ENCODE results near the gene MCRIP2.

MCRIP2 gene

DNA sequence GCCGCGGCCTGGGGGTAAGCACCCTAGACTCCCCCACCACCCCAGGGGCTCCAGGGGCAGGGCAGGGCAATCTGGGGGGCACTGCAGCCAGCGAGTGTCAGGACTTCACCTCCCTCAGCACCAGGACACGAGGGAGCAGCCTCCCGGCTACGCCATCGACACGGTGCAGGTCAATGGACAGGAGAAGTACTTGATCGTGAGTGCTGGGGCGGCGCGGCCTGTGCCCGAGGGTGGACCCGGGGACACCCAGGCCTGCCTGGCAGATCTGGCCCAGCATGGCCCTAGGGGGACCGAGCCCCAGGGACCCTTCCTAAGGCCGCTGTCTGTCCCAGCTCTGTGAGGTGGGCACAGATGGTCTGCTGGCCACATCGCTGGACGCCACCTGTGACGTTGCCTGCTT, 30.7 kb downstream of the MCRIP2 start:
- DNase-seq, result no peak

DNA sequence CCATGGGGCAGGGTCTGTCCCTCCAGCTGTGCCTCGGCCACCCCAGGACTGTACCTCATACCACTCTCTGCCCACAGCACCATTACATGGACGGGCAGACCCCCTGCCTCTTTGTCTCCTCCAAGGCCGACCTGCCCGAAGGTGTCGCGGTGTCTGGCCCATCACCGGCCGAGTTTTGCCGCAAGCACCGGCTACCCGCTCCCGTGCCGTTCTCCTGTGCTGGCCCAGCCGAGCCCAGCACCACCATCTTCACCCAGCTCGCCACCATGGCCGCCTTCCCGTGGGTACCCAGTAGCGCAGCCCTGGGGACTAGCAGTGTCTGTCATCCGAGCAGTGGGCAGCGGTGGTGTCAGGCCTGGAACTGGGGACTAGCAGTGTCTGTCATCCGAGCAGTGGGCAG, 31.2 kb downstream of the MCRIP2 start:
- DNase-seq, result no peak

DNA sequence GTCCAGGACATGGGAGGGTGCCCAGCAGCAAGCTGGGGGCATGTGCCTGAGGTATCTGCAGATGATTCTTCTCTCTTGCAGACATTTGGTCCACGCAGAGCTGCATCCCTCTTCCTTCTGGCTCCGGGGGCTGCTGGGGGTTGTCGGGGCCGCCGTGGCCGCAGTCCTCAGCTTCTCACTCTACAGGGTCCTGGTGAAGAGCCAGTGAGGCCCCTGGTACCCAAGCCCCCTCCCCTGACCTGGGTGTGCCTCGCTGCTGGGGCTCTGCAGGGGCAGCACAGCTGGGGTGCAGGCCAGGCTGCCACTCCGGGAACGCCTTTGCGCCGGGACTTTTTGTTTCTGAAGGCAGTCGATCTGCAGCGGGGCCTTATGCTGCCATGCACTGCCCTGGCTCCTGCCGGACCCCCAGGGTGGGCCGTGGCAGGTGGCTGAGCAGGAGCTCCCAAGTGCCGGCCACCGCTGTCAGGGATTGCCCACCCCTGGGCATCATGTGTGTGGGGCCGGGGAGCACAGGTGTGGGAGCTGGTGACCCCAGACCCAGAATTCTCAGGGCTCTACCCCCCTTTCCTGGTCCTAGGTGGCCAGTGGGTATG, 31.9 kb downstream of the MCRIP2 start:
- DNase-seq, result no peak

DNA sequence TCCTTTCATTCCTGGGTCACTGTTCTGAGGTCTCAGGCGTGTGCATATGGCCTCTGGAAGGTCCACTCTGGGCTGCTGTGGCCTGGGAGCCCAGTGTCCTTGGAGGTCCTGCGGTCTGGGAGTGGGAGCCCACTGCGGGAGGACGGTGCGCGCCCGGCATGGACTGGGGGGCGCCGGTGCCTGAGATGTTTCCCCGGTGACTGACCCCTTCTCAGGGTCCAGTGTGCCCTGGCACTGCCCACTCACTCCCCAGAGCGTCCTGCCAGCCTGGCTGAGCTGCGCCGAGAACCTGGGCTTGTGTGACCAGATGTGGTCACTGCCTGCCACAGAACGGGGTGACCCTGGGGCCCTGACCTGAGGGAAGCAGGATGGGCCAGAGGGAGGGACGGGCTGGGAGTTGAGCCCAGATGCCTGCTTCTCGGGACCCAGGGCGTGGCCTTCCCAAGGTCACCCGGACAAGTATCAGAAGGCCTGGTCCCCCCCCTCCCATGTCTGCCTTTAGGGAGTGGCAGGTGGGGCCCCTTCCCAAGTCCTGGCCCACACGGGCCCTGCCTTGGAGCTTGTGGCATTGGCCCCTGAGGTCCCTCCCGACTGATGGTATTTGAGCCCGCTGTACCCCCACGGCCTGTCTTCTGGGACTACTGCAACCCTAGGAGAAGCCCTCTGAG, 32.7 kb downstream of the MCRIP2 start:
- DNase-seq, result no peak

DNA sequence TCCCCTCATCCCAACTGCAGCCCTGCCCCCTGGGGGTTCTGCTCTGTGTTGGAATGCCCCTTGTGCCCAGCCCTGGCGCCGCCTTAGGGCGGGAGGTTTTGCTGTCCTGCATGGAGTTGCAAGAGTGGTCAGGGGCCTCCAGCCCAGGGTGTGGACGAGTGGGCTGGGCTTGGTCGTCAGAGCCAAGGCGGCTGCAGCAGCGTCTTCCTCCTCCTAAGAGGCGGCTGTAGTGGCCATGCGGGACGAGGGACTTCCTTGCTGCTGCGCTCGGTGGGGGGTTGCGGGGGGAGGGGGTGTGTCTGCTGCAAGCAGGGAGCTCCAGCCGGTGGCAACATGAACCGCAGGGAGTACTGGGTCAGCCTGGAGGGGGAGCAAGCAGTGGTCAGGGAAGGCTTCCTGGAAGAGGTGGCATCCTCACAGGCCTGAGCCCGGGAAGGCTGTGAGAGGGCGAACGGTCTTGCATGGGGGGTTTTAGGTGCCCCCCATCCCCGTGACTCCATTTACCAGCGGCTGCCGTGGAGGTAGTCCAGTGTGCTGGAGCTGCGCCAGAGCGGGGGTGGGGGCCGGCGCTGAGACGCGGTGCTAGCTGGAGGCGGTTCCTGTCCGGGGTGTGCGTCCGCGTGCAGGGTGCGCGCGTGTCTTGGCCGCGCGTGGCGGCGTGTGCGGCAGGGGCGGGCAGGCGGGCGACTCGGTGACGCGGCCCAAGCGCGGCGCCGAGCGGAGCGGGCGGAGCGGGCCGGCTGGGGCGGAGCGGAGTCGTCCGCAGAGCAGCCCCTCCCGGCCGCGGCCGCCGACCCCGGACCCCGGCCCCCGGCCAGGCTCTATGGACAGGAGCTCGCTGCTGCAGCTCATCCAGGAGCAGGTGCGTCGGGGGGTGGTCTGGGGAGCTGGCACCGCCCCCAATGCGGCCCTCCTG, 33.6 kb downstream of the MCRIP2 start, which contains the start of gene RHBDL1:
Gene RHBDL1 (plus strand): TSS at position 704 of the 916 bp plus-strand sequence. CDS start 120 bp downstream, at position 824.
- DNase-seq, result no peak

DNA sequence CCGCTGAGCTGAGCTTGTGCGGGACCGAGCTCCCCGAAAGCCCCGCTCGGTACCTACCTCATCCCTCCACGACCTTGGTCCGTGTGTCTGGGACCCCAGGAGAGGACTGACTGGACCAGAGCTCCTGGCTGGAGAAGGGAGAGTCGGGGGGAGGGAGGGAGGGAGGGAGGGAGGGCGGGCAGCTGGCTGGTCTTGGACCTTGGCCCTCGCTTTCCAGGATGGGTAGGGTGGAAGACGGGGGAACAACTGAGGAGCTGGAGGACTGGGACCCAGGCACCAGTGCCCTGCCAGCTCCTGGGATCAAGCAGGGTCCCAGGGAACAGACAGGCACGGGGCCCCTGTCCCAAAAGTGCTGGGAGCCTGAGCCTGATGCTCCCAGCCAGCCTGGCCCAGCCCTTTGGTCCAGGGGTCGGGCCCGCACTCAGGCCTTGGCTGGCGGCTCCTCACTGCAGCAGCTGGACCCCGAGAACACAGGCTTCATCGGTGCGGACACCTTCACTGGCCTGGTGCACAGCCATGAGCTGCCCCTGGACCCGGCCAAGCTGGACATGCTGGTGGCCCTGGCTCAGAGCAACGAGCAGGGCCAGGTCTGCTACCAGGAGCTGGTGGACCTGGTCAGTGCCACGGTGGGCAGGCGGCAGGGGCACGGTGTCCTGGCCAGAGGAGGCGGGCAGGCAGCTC, 34.4 kb downstream of the MCRIP2 start:
- DNase-seq, result no peak

DNA sequence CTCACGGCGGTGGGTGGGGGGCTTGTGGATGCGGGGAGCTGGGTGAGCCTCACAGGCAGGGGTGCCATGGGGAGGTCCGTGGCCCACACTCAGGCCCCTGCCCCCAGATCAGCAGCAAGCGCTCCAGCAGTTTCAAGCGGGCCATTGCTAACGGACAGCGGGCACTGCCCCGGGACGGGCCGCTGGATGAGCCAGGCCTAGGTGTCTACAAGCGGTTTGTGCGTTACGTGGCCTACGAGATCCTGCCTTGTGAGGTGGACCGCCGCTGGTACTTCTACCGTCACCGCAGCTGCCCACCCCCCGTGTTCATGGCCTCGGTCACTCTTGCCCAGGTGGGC, 34.9 kb downstream of the MCRIP2 start:
- DNase-seq, result no peak

DNA sequence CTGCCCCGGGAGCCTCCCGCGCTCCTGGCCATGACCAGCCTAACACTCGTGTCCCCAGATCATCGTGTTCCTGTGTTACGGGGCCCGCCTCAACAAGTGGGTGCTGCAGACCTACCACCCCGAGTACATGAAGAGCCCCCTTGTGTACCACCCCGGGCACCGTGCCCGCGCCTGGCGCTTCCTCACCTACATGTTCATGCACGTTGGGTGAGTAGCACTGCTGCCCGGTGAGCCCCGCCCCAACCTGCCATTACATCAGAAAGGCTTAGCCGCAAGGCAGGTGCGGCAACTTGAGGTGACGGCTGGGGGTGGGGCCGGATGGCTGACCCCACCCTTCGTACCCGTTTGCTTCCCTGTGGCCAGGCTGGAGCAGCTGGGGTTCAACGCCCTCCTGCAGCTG, 35.3 kb downstream of the MCRIP2 start:
- no peak for DNase-seq

DNA sequence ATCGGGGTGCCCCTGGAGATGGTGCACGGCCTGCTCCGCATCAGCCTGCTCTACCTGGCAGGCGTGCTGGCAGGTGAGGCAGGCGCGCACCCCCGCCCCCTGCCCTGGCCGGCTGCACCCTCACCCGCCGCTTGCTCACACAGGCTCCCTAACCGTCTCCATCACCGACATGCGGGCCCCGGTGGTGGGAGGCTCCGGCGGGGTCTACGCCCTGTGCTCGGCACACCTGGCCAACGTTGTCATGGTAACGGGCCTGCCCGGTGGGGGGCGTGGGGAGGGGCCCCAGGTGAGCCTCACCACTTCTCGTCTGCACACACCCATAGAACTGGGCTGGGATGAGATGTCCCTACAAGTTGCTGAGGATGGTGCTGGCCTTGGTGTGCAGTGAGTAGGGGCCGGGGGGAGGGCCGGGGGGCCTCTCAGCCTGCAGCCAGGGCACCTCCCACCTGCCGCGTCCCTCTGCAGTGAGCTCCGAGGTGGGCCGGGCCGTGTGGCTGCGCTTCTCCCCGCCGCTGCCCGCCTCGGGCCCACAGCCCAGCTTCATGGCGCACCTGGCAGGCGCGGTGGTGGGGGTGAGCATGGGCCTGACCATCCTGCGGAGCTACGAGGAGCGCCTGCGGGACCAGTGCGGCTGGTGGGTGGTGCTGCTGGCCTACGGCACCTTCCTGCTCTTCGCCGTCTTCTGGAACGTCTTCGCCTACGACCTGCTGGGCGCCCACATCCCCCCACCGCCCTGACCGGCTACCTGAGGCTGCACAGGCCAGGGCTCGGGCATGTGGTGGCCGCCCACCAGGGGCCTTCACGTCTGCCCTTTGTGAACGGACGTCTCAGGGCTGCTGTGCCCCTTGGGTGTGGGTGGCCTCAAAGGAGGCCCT, 35.9 kb downstream of the MCRIP2 start:
- DNase-seq, result no peak

DNA sequence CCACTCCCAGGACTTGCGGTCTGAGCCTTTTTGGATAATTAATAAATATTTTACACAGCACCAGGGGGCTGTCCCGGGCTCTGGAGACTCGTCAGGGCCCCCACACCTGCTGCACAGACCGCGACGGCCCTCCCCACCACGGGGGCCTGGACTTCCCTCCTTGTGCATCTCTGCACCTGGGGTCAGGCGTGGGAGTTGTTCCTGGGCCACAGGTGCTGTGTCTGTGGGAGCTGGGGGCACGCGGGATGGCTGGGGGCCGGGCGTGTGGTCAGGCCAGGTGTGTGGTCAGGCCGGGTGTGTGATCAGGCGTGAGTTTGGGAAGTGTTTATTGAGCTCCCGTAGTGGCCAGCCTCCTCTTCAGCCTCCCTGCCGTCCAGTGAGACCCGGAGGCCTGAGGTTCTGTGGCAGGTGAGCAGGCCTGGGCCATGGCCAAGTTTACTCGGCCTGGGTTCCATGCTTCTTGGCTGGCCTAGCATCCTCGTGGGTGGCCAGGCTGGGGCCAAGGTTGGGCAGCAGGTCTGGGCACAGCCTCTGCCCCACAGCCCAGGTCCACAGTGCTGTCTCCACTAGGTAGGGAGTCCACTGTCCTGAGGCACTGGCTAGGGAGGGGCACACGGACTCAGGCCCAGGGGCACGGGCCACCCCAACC, 36.7 kb downstream of the MCRIP2 start:
- DNase-seq, result no peak

DNA sequence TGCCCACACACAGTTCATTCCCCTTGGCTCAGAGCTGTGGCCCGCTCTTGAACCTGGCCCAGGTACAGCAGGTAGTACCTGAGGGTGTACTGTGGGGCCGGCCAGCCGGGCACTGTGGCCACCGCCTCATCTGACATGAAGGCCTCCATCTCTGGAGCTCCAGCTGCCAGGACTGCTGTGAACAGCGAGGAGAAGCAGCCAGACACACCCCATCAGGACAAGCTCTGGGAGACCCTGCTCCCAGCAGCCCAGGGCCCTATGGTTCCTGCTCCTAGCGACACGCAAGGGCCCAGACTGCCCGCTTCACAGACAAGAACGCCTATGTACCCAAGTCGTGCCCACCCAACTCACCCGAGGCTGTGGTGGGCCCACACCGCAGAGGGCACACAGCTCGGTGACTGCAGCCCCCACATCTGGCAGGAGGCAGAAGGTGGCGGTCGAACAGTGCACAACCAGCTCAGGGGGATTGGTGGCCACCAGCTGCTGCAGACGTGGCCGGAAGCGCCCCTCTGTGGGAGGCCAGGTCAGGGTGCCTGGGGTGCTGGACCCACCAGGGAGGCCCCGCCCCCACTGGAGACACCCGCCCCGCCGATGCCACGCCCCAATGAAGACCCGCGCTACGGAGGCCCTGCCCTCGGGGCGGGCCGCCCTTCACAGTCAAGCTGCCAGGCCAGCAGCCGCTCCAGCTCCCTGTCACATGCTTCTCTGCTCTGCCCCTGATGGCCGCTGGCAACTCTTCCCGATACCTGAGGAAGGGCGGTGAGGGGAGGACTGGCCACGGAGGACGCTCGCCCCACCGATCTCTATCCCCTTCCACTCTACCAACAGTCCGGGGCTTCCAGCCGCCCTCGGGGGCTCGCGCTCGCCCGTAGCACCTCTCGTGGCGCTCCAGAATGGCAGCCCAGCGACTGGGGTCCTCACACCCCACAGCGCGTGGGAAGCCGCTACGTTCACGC, 37.5 kb downstream of the MCRIP2 start:
- no peak for DNase-seq

DNA sequence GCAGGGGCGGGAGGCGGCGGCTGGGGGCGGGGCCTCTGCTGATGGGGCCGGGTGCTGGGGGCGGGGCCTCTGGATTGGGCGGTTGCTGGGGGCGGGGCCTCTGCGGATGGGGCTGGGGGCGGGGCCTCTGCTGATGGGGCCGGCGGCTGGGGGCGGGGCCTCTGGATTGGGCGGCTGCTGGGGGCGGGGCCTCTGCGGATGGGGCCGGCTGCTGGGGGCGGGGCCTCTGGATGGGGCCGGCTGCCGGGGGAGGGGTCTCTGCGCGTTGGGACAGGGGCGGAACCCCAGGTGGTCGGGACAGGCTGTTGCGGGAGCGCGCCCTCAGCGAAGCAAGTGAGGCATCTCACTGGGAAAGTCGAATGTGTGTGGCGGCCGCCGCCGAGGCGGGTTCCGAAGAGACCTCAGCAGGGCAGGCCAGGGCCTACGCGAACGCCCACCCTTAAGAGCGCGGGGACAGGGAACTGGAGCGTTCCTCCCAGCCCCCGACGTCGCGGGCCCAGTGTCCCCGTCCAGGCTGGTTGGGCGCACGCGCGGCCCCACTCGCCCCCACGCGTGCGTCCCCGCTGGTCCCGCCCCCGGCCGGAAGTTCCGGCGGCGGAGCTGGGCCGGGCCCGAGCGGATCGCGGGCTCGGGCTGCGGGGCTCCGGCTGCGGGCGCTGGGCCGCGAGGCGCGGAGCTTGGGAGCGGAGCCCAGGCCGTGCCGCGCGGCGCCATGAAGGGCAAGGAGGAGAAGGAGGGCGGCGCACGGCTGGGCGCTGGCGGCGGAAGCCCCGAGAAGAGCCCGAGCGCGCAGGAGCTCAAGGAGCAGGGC, 38.4 kb downstream of the MCRIP2 start, which contains the start of gene STUB1:
Gene STUB1 (plus strand): TSS at position 597 of the 811 bp plus-strand sequence. CDS start 116 bp downstream, at position 713.
- DNase-seq, result no peak

DNA sequence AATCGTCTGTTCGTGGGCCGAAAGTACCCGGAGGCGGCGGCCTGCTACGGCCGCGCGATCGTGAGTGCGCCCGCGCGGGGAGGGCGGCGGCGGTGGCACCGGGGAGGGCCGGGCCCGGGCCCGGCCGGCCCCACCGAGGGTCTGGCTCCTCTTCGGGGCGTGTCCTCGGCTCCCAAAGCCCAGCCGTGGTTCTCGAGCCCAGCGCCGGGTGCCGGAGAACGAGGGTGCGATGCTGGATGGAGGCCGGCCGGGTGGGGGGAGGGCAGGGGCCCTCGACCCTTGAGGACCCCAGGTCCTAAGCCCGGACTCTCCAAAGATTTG, 39.0 kb downstream of the MCRIP2 start:
- DNase-seq, result no peak

DNA sequence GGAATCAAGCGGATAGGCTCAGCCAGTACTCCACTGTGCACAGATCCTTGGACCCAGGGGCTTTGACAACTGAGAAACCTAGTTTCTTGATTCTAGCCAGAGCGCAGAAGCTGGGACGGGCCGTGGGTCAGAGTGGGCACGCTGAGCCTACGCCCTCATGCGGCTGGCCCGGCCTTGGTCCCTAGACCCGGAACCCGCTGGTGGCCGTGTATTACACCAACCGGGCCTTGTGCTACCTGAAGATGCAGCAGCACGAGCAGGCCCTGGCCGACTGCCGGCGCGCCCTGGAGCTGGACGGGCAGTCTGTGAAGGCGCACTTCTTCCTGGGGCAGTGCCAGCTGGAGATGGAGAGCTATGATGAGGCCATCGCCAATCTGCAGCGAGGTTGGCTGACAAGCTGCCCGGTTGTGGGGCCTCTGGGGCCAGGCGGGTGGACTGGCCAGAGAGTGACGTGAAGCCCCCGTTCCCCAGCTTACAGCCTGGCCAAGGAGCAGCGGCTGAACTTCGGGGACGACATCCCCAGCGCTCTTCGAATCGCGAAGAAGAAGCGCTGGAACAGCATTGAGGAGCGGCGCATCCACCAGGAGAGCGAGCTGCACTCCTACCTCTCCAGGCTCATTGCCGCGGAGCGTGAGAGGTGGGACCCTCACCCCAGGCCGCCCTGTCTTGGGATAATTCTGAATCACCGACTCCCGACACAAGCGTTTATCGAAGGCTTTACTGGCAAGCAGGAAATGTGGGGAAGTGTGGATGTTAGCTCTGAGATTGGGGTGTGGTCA, 39.5 kb downstream of the MCRIP2 start:
- no peak for DNase-seq

DNA sequence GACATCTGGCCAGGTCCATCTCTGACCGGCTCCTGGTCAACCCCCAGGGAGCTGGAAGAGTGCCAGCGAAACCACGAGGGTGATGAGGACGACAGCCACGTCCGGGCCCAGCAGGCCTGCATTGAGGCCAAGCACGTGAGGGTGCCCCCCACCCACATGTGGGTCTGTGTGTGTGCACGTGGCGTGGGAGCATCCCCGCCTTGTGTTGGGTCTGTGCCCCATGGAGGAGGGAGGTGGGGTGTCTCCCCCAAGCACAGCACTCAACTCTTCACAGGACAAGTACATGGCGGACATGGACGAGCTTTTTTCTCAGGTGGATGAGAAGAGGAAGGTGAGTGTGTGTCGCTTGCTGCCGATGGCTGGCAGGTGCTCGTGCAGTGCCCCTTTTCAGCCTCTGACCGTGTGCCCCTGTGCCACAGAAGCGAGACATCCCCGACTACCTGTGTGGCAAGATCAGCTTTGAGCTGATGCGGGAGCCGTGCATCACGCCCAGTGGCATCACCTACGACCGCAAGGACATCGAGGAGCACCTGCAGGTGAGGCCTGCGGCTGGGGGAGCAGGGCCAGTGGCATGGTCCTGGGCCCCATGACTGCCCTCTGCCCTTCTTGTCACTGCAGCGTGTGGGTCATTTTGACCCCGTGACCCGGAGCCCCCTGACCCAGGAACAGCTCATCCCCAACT, 40.3 kb downstream of the MCRIP2 start:
- no peak for DNase-seq

DNA sequence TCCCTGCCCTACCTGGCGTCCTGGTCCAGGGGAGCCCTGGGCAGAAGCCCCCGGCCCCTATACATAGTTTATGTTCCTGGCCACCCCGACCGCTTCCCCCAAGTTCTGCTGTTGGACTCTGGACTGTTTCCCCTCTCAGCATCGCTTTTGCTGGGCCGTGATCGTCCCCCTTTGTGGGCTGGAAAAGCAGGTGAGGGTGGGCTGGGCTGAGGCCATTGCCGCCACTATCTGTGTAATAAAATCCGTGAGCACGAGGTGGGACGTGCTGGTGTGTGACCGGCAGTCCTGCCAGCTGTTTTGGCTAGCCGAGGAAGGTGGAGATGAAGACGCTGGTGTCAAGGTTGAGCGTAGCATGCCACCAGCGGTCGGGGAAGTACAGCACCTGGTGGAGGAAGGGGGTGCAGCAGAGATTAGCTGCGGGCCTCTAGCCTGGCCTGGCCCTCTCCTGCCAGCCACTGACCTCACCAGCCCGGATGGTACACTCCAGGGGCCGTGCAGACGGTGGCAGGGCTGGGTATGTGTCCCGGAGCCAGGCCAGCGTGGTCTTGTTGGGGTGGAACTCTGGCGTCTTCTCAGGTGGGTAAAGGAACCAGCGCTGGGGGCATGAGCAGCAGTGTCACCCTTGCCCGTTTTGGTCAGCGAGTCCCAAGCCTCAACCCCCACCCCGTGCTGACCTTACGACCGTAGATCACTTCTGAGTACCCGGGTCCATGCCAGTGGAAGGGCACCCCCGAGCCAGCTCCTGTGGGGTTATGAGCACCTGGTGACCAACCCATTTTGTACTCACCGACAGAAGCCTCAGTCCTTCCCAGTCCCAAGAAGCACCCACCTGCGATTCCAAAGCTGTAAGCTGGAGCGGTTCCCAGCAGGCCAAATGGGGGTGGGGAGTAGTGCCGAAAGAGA, 41.1 kb downstream of the MCRIP2 start:
- no peak for DNase-seq

Measured in cortex of kidney (tissue), 1 donor.